ENCODE results near the gene IL10RB. TPM values are rescaled to one million over a fixed set of nuclear protein-coding genes. Genes with fewer than 3 reads are reported as not detected.

The IL10RB gene
- total RNA-seq, 1 donor from 2014 or later, result 31.1 TPM

GRCh38 chr21:33257094-33257803, 8.9 kb upstream of the IL10RB start:
- TF ChIP-seq, protein P1, sequence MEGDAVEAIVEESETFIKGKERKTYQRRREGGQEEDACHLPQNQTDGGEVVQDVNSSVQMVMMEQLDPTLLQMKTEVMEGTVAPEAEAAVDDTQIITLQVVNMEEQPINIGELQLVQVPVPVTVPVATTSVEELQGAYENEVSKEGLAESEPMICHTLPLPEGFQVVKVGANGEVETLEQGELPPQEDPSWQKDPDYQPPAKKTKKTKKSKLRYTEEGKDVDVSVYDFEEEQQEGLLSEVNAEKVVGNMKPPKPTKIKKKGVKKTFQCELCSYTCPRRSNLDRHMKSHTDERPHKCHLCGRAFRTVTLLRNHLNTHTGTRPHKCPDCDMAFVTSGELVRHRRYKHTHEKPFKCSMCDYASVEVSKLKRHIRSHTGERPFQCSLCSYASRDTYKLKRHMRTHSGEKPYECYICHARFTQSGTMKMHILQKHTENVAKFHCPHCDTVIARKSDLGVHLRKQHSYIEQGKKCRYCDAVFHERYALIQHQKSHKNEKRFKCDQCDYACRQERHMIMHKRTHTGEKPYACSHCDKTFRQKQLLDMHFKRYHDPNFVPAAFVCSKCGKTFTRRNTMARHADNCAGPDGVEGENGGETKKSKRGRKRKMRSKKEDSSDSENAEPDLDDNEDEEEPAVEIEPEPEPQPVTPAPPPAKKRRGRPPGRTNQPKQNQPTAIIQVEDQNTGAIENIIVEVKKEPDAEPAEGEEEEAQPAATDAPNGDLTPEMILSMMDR (IDR thresholded peaks at IDR 0.05; ENCODE audit: insufficient read depth, low read length, severe bottlenecking), result no peak
- DNase-seq (ENCODE audit: low read depth) (no peak), FAIRE-seq (no peak)
- no peaks in the 10 kb centered on the region for H3K27me3 ChIP-seq (ENCODE audit: control insufficient read depth, insufficient read depth, low read length)
- H3K36me3 ChIP-seq (ENCODE audit: control insufficient read depth, insufficient read depth, low read length), result peaks cover 4% of the 10 kb centered on the region
- no peak overlapping the region for H3K4me3 ChIP-seq (ENCODE audit: low read depth, low read length)

GRCh38 chr21:33258475-33258874, 7.7 kb upstream of the IL10RB start:
- peaks cover 4% of the 10 kb centered on the region for H3K36me3 ChIP-seq (ENCODE audit: control insufficient read depth, insufficient read depth, low read length)
- TF ChIP-seq, protein P1 (IDR thresholded peaks at IDR 0.05; ENCODE audit: insufficient read depth, low read length, severe bottlenecking), result no peak
- H3K27me3 ChIP-seq (ENCODE audit: control insufficient read depth, insufficient read depth, low read length), result no peaks in the 10 kb centered on the region
- FAIRE-seq (no peak), DNase-seq (ENCODE audit: low read depth) (no peak)
- no peak overlapping the region for H3K4me3 ChIP-seq (ENCODE audit: low read depth, low read length)

DNA sequence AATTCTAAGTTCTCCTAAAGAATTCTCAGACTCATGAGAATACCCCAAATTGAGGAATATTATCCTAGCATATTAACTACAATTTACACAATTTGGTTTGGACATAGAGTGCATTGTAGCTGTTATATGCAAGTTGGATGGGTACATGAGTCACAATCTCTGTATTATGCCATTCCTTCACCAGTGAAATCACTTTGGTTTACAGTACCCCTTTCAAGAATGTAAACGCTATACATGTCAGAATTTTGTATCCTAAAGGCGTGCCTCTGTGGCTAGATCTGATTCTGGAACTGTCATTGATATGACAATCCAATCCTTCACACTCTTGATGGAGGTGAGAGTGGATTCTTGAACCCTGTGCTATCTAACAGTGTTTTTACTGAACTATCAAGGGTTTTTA, 6.7 kb upstream of the IL10RB start:
- no peak for FAIRE-seq
- Histone ChIP-seq H3K36me3 (ENCODE audit: control insufficient read depth, insufficient read depth, low read length) (peaks cover 4% of the 10 kb centered on the region), H3K4me3 (ENCODE audit: low read depth, low read length) (no peak overlapping the region), H3K27me3 (ENCODE audit: control insufficient read depth, insufficient read depth, low read length) (no peaks in the 10 kb centered on the region)
- TF ChIP-seq, protein P1 (IDR thresholded peaks at IDR 0.05; ENCODE audit: insufficient read depth, low read length, severe bottlenecking), result no peak
- DNase-seq (ENCODE audit: low read depth), result peak; percentile 70

DNA sequence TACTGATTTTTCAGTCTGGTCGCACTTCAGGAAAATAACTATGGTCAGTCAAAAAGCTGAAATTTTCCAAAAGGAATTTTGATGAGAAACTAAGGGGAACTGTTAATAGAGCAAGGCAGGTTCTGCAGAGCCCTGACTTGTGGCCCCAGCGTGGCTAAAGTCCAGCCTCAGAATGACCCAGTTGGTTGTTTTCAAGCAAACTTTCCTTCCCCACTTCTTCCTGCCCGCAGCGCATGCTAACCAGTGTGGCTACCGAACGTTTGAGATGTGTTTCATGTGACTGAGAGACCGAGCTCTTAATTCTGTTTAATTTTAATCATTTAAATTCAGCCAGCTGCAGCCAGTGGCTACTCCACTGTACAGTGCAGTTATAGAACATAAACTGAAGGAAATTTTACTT, 6.2 kb upstream of the IL10RB start:
- DNase-seq (ENCODE audit: low read depth), result no peak
- TF ChIP-seq, protein P1 (IDR thresholded peaks at IDR 0.05; ENCODE audit: insufficient read depth, low read length, severe bottlenecking), result no peak
- H3K36me3 ChIP-seq (ENCODE audit: control insufficient read depth, insufficient read depth, low read length), result peaks cover 2% of the 10 kb centered on the region
- no peak overlapping the region for H3K4me3 ChIP-seq (ENCODE audit: low read depth, low read length)
- no peaks in the 10 kb centered on the region for H3K27me3 ChIP-seq (ENCODE audit: control insufficient read depth, insufficient read depth, low read length)
- FAIRE-seq, result no peak

DNA sequence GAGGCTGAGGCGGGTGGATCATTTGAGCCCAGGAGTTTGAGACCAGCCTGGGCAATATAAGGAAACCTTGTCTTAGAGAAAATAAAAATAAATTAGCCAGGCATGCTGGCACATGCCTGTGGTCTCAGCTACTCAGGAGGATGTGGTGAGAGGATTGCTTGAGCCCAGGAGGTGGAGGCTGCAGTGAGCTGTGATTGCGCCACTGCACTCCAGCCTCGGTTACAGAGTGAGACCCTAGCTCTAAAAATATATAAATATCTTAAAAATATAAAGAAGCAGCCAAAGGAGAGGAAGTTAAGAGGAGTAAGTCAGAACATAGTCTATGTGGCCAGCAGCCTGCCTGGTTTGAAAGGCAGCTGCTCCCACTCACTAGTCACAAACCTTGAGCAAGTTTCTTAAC, 4.5 kb upstream of the IL10RB start:
- Histone ChIP-seq H3K36me3 (ENCODE audit: control insufficient read depth, insufficient read depth, low read length) (peaks cover 2% of the 10 kb centered on the region), H3K27me3 (ENCODE audit: control insufficient read depth, insufficient read depth, low read length) (no peaks in the 10 kb centered on the region), H3K4me3 (ENCODE audit: low read depth, low read length) (no peak overlapping the region)
- DNase-seq (ENCODE audit: low read depth) (peak; percentile 61), FAIRE-seq (no peak)
- TF ChIP-seq, protein P1 (IDR thresholded peaks at IDR 0.05; ENCODE audit: insufficient read depth, low read length, severe bottlenecking), result no peak

GRCh38 chr21:33262921-33263320, 3.2 kb upstream of the IL10RB start:
- TF ChIP-seq, protein P1 (IDR thresholded peaks at IDR 0.05; ENCODE audit: insufficient read depth, low read length, severe bottlenecking), result no peak
- DNase-seq (ENCODE audit: low read depth) (no peak), FAIRE-seq (no peak)
- H3K36me3 ChIP-seq (ENCODE audit: control insufficient read depth, insufficient read depth, low read length), result no peaks in the 10 kb centered on the region
- no peak overlapping the region for H3K4me3 ChIP-seq (ENCODE audit: low read depth, low read length)
- no peaks in the 10 kb centered on the region for H3K27me3 ChIP-seq (ENCODE audit: control insufficient read depth, insufficient read depth, low read length)
